ENCODE measurements around the gene COX7B. TPM values are rescaled to one million over a fixed set of nuclear protein-coding genes. Genes with fewer than 3 reads are reported as not detected.

The COX7B gene
- polyA plus RNA-seq, 3 donors = 444 to 560 (median 526) TPM

DNA sequence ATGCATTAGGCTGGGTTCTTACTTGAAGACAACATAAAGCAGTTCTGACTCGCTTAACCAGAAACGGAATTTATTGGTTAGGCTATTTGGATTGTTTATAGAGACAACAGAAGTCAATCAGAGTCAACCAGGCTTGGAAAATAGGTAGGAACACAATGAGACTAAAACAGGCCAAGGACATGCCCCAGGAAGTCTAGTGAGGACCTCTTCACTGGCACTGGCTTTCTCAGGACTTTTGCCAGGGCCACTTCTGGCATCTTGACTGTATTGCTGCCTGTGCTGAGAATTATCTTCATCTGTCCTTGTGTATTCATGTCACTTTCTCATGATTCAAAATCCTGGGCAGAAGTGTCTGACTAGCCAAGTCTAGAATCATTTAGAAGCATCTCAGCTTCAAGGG is 50.6 kb downstream of the COX7B start:
- Mint-ChIP-seq H3K27ac (no peak overlapping the region), H3K4me3 (no peak overlapping the region), H3K27me3 (ENCODE audit: low read depth in 3 of 3) (no peaks in the 10 kb centered on the region), H3K36me3 (no peaks in the 10 kb centered on the region), H3K4me1 (peaks cover 10% of the 10 kb centered on the region), H3K9me3 (no peaks in the 10 kb centered on the region)
- H3K27me3 ChIP-seq (ENCODE audit: control insufficient read depth in 2 of 2, insufficient read depth in 2 of 2, low read length in 2 of 2) = no peaks in the 10 kb centered on the region
- no peaks in the 10 kb centered on the region for H3K9me3 ChIP-seq (replicated peaks in 1 of 2; ENCODE audit: control insufficient read depth in 1 of 2, insufficient read depth in 1 of 2, low read length in 2 of 2)
- no peaks in the 10 kb centered on the region for H3K79me2 ChIP-seq (ENCODE audit: insufficient read depth, low read length)
- H4K20me1 ChIP-seq (ENCODE audit: insufficient read depth, low read length) = no peaks in the 10 kb centered on the region
- intact Hi-C loops (cut with micrococcal nuclease) = no loop called here
- no peak overlapping the region for H3K4me2 ChIP-seq (replicated peaks; ENCODE audit: extremely low read depth, low read length, poor library complexity, severe bottlenecking)
- peaks cover 13 to 16% of the 10 kb centered on the region in 2 donors for H3K4me1 ChIP-seq (ENCODE audit: control insufficient read depth in 1 of 2, insufficient read depth in 2 of 2, low read length in 2 of 2)
- H3K9ac ChIP-seq (ENCODE audit: insufficient read depth, low read length, poor library complexity, severe bottlenecking) = no peak overlapping the region
- H3K4me3 ChIP-seq (replicated peaks in 1 of 3; ENCODE audit: low read depth in 2 of 3, low read length in 3 of 3) = no peak overlapping the region
- H3K27ac ChIP-seq (ENCODE audit: low read depth in 1 of 2, low read length in 2 of 2) = no peak overlapping the region
- no peak overlapping the region for H2AFZ ChIP-seq (ENCODE audit: insufficient read depth, low read depth, low read length, poor library complexity, severe bottlenecking)
- no CpG with 5 or more reads among the region's 2 CpGs for WGBS (ENCODE audit: insufficient coverage)
- DNase-seq = no peak
- TF ChIP-seq, protein P1, sequence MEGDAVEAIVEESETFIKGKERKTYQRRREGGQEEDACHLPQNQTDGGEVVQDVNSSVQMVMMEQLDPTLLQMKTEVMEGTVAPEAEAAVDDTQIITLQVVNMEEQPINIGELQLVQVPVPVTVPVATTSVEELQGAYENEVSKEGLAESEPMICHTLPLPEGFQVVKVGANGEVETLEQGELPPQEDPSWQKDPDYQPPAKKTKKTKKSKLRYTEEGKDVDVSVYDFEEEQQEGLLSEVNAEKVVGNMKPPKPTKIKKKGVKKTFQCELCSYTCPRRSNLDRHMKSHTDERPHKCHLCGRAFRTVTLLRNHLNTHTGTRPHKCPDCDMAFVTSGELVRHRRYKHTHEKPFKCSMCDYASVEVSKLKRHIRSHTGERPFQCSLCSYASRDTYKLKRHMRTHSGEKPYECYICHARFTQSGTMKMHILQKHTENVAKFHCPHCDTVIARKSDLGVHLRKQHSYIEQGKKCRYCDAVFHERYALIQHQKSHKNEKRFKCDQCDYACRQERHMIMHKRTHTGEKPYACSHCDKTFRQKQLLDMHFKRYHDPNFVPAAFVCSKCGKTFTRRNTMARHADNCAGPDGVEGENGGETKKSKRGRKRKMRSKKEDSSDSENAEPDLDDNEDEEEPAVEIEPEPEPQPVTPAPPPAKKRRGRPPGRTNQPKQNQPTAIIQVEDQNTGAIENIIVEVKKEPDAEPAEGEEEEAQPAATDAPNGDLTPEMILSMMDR (IDR thresholded peaks at IDR 0.05) = no peak
- no peaks in the 10 kb centered on the region for H3K36me3 ChIP-seq (replicated peaks in 1 of 2; ENCODE audit: control insufficient read depth in 1 of 2, insufficient read depth in 2 of 2, low read length in 2 of 2)

DNA sequence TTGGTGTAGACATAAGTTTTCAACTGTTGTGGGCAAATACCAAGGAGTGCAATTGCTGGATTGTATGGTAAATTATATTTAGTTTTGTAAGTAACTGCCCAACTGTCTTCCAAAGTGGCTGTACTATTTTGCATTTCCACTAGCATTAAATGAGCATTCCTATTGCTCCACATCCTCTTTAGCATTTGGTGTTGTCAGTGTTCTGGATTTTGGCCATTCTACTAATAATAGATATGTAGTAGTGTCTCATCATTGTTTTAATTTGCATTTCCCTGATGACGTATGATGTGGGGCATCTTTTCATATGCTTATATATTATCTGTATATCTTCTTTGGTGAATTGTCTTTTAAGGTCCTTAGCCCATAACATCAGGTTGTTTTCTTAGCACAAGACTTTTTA is 52.9 kb downstream of the COX7B start:
- H3K36me3 ChIP-seq (replicated peaks in 1 of 2; ENCODE audit: control insufficient read depth in 1 of 2, insufficient read depth in 2 of 2, low read length in 2 of 2) = no peaks in the 10 kb centered on the region
- H4K20me1 ChIP-seq (ENCODE audit: insufficient read depth, low read length) = no peaks in the 10 kb centered on the region
- Mint-ChIP-seq H3K27me3 (ENCODE audit: low read depth in 3 of 3) (no peaks in the 10 kb centered on the region), H3K27ac (no peak overlapping the region), H3K9me3 (peaks cover 0 to 2% (median 0%) of the 10 kb centered on the region in 7 donors), H3K36me3 (no peaks in the 10 kb centered on the region), H3K4me3 (no peak overlapping the region), H3K4me1 (peaks cover 6% of the 10 kb centered on the region)
- H3K4me2 ChIP-seq (replicated peaks; ENCODE audit: extremely low read depth, low read length, poor library complexity, severe bottlenecking) = no peak overlapping the region
- H2AFZ ChIP-seq (ENCODE audit: insufficient read depth, low read depth, low read length, poor library complexity, severe bottlenecking) = no peak overlapping the region
- H3K79me2 ChIP-seq (ENCODE audit: insufficient read depth, low read length) = no peaks in the 10 kb centered on the region
- H3K4me1 ChIP-seq (ENCODE audit: control insufficient read depth in 1 of 2, insufficient read depth in 2 of 2, low read length in 2 of 2) = peaks cover 9% of the 10 kb centered on the region in 2 donors
- no peak overlapping the region for H3K27ac ChIP-seq (ENCODE audit: low read depth in 1 of 2, low read length in 2 of 2)
- intact Hi-C loops (cut with micrococcal nuclease) = no loop called here
- no peaks in the 10 kb centered on the region for H3K9me3 ChIP-seq (replicated peaks in 1 of 2; ENCODE audit: control insufficient read depth in 1 of 2, insufficient read depth in 1 of 2, low read length in 2 of 2)
- no peak overlapping the region for H3K4me3 ChIP-seq (replicated peaks in 1 of 3; ENCODE audit: low read depth in 2 of 3, low read length in 3 of 3)
- no peak overlapping the region for H3K9ac ChIP-seq (ENCODE audit: insufficient read depth, low read length, poor library complexity, severe bottlenecking)
- no CpG with 5 or more reads among the region's 1 CpG for WGBS (ENCODE audit: insufficient coverage)
- TF ChIP-seq, protein P1 (IDR thresholded peaks at IDR 0.05) = no peak
- no peaks in the 10 kb centered on the region for H3K27me3 ChIP-seq (ENCODE audit: control insufficient read depth in 2 of 2, insufficient read depth in 2 of 2, low read length in 2 of 2)
- no peak for DNase-seq
